Trophoblast cell (in vitro differentiated cells and primary cell): ENCODE results near the gene DCAF8L2.

Experiments used
- DNase-seq, 2 donors: peaks; one replicate each; pipeline ENCODE4 v3.0.0-alpha.2; 2016
- H2AFZ ChIP-seq: 2 replicates; pipeline ENCODE4 v1.6.1; 2013; ENCODE audit warnings: low read length, moderate library complexity, mild to moderate bottlenecking; ENCODE audit not compliant: insufficient read depth, poor library complexity
- H2AK5ac ChIP-seq: 2 replicates; pipeline ENCODE4 v1.6.1; 2013; ENCODE audit warnings: mild to moderate bottlenecking, low read length
- H2BK120ac ChIP-seq: 2 replicates; pipeline ENCODE4 v1.6.1; 2013; ENCODE audit warnings: low read length, mild to moderate bottlenecking, moderate library complexity; ENCODE audit not compliant: insufficient read depth, poor library complexity
- H2BK12ac ChIP-seq: 2 replicates; pipeline ENCODE4 v1.6.1; 2013; ENCODE audit warnings: mild to moderate bottlenecking, low read length, moderate library complexity
- H2BK5ac ChIP-seq: 2 replicates; pipeline ENCODE4 v1.6.1; 2013; ENCODE audit warnings: low read length, low read depth, moderate library complexity, mild to moderate bottlenecking; ENCODE audit not compliant: poor library complexity
- H3K14ac ChIP-seq: 2 replicates; pipeline ENCODE4 v1.6.1; 2013; ENCODE audit warnings: mild to moderate bottlenecking, low read length
- H3K18ac ChIP-seq: 2 replicates; pipeline ENCODE4 v1.6.1; 2013; ENCODE audit warnings: mild to moderate bottlenecking, low read length
- H3K23ac ChIP-seq: 2 replicates; pipeline ENCODE4 v1.6.1; 2013; ENCODE audit warnings: low read length
- H3K27ac ChIP-seq: 2 replicates; pipeline ENCODE4 v1.5.1; 2013; ENCODE audit warnings: low read depth, mild to moderate bottlenecking, inconsistent platforms, low read length, moderate library complexity
- H3K27me3 ChIP-seq: 2 replicates; pipeline ENCODE4 v1.6.1; 2013; ENCODE audit warnings: inconsistent platforms, mild to moderate bottlenecking, low read length, moderate library complexity; ENCODE audit not compliant: insufficient read depth
- H3K36me3 ChIP-seq, 2 experiments: 1 replicate in 1 of 2; 2 replicates in 1 of 2; pipeline ENCODE4 v1.6.1; 2013; ENCODE audit warnings: low read length in 2 of 2, mild to moderate bottlenecking in 2 of 2, moderate library complexity in 1 of 2; ENCODE audit not compliant: insufficient read depth in 2 of 2, control insufficient read depth in 1 of 2
- H3K4ac ChIP-seq: 2 replicates; pipeline ENCODE4 v1.6.1; 2013; ENCODE audit warnings: low read depth, mild to moderate bottlenecking, low read length, moderate library complexity
- H3K4me1 ChIP-seq, 2 experiments: 1 replicate in 1 of 2; 2 replicates in 1 of 2; pipeline ENCODE4 v1.6.1; 2013; ENCODE audit warnings: low read length in 2 of 2, mild to moderate bottlenecking in 2 of 2, moderate library complexity in 1 of 2; ENCODE audit not compliant: insufficient read depth in 2 of 2, control insufficient read depth in 1 of 2
- H3K4me2 ChIP-seq: 2 replicates; pipeline ENCODE4 v1.6.1; 2013; ENCODE audit warnings: inconsistent platforms, mild to moderate bottlenecking, low read length, moderate library complexity
- H3K4me3 ChIP-seq: 2 replicates; pipeline ENCODE4 v1.5.1; 2013; ENCODE audit warnings: mild to moderate bottlenecking, low read depth, low read length, inconsistent platforms
- H3K79me1 ChIP-seq: one replicate; pipeline ENCODE4 v1.6.1; 2013; ENCODE audit warnings: low read length
- H3K79me2 ChIP-seq: 2 replicates; pipeline ENCODE4 v1.6.1; 2013; ENCODE audit warnings: low read length, mild to moderate bottlenecking; ENCODE audit not compliant: control insufficient read depth, insufficient read depth, poor library complexity
- H3K9ac ChIP-seq: 2 replicates; pipeline ENCODE4 v1.6.1; 2013; ENCODE audit warnings: mild to moderate bottlenecking, low read length
- H3K9me3 ChIP-seq: 2 replicates; pipeline ENCODE4 v1.6.1; 2013; ENCODE audit warnings: low read depth, mild to moderate bottlenecking, control low read depth, inconsistent platforms, low read length; ENCODE audit not compliant: insufficient read depth
- H4K12ac ChIP-seq: 2 replicates; pipeline ENCODE4 v1.6.1; 2013; ENCODE audit warnings: low read depth, mild to moderate bottlenecking, low read length, moderate library complexity
- H4K8ac ChIP-seq: 2 replicates; pipeline ENCODE4 v1.6.1; 2013; ENCODE audit warnings: low read depth, mild to moderate bottlenecking, low read length, moderate library complexity
- H4K91ac ChIP-seq: one replicate; pipeline ENCODE4 v1.6.1; 2013; ENCODE audit warnings: low read depth, mild to moderate bottlenecking, low read length, moderate library complexity
- WGBS: extraction: QIAGEN DNeasy Blood & Tissue Kit; methylation state at CpG from one replicate; pipeline ENCODE4 v1.1.7; 2013; ENCODE audit warnings: missing lambda C conversion rate; ENCODE audit not compliant: insufficient read length, insufficient coverage; ENCODE audit errors: extremely low coverage; 5-methylcytosine and 5-hydroxymethylcytosine counted together

DCAF8L2 gene

GRCh38 chrX:27555514-27555913, 34.6 kb upstream of the DCAF8L2 start:
- Histone ChIP-seq H4K8ac (no peak overlapping the region), H3K18ac (no peak overlapping the region), H3K27me3 (no peaks in the 10 kb centered on the region), H2AFZ (no peak overlapping the region), H3K9me3 (no peaks in the 10 kb centered on the region), H4K91ac (no peak overlapping the region), H3K4me2 (no peak overlapping the region), H2AK5ac (no peak overlapping the region), H2BK5ac (no peak overlapping the region), H3K4ac (no peak overlapping the region), H3K79me2 (no peaks in the 10 kb centered on the region), H3K79me1 (no peaks in the 10 kb centered on the region), H3K9ac (no peak overlapping the region), H4K12ac (no peak overlapping the region), H3K36me3 (no peaks in the 10 kb centered on the region), H3K23ac (no peak overlapping the region), H3K27ac (no peak overlapping the region), H2BK120ac (no peak overlapping the region), H3K4me1 (no peaks in the 10 kb centered on the region), H3K4me3 (no peak overlapping the region), H2BK12ac (no peak overlapping the region), H3K14ac (no peak overlapping the region)
- peak in 1 of 2 donors; percentile 17 for DNase-seq
- no CpG with 5 or more reads among the region's 3 CpGs for WGBS

- Histone ChIP-seq H3K9ac (no peak overlapping the region), H3K79me1 (no peaks in the 10 kb centered on the region), H2AFZ (no peak overlapping the region), H3K23ac (no peak overlapping the region), H4K91ac (no peak overlapping the region), H4K12ac (no peak overlapping the region), H2BK120ac (no peak overlapping the region), H3K27ac (no peak overlapping the region), H3K27me3 (no peaks in the 10 kb centered on the region), H4K8ac (no peak overlapping the region), H3K9me3 (no peaks in the 10 kb centered on the region), H3K4me1 (peaks cover 0 to 4% of the 10 kb centered on the region in 2 experiments), H2BK5ac (no peak overlapping the region), H3K4ac (no peak overlapping the region), H2BK12ac (no peak overlapping the region), H3K79me2 (no peaks in the 10 kb centered on the region), H3K14ac (no peak overlapping the region), H3K4me3 (no peak overlapping the region), H3K4me2 (no peak overlapping the region), H2AK5ac (no peak overlapping the region), H3K36me3 (no peaks in the 10 kb centered on the region), H3K18ac (no peak overlapping the region)
- WGBS, result no CpG with 5 or more reads among the region's 5 CpGs
- no peak for DNase-seq
These were observed 24.2 kb upstream of the DCAF8L2 start for GRCh38 chrX:27565992-27566391.

GRCh38 chrX:27571164-27571563, 19.0 kb upstream of the DCAF8L2 start:
- no peaks in the 10 kb centered on the region for H3K9me3 ChIP-seq
- H3K4me3 ChIP-seq, result no peak overlapping the region
- no peak overlapping the region for H2AFZ ChIP-seq
- no peak overlapping the region for H3K4ac ChIP-seq
- no peaks in the 10 kb centered on the region for H3K36me3 ChIP-seq
- H2BK120ac ChIP-seq, result no peak overlapping the region
- no CpG with 5 or more reads among the region's 2 CpGs for WGBS
- no peaks in the 10 kb centered on the region for H3K79me2 ChIP-seq
- no peak for DNase-seq
- H3K18ac ChIP-seq, result no peak overlapping the region
- no peak overlapping the region for H3K27ac ChIP-seq
- H4K91ac ChIP-seq, result no peak overlapping the region
- no peak overlapping the region for H3K14ac ChIP-seq
- H4K8ac ChIP-seq, result no peak overlapping the region
- no peak overlapping the region for H4K12ac ChIP-seq
- H3K79me1 ChIP-seq, result no peaks in the 10 kb centered on the region
- no peak overlapping the region for H3K4me2 ChIP-seq
- H3K23ac ChIP-seq, result no peak overlapping the region
- no peaks in the 10 kb centered on the region for H3K27me3 ChIP-seq
- no peak overlapping the region for H2BK12ac ChIP-seq
- no peak overlapping the region for H3K9ac ChIP-seq
- H3K4me1 ChIP-seq, result no peaks in the 10 kb centered on the region
- H2BK5ac ChIP-seq, result no peak overlapping the region
- no peak overlapping the region for H2AK5ac ChIP-seq

GRCh38 chrX:27575565-27575964, 14.6 kb upstream of the DCAF8L2 start:
- H3K27me3 ChIP-seq, result no peaks in the 10 kb centered on the region
- no peak overlapping the region for H3K14ac ChIP-seq
- no peaks in the 10 kb centered on the region for H3K79me2 ChIP-seq
- H3K9ac ChIP-seq, result no peak overlapping the region
- H3K18ac ChIP-seq, result no peak overlapping the region
- no peak overlapping the region for H2BK12ac ChIP-seq
- H3K36me3 ChIP-seq, result no peaks in the 10 kb centered on the region
- H3K4me3 ChIP-seq, result no peak overlapping the region
- H3K79me1 ChIP-seq, result no peaks in the 10 kb centered on the region
- H4K91ac ChIP-seq, result no peak overlapping the region
- no peak overlapping the region for H2AK5ac ChIP-seq
- no peak overlapping the region for H3K23ac ChIP-seq
- no peak overlapping the region for H2BK120ac ChIP-seq
- H3K9me3 ChIP-seq, result no peaks in the 10 kb centered on the region
- no peaks in the 10 kb centered on the region for H3K4me1 ChIP-seq
- no peak overlapping the region for H2AFZ ChIP-seq
- no peak overlapping the region for H3K4me2 ChIP-seq
- no peak overlapping the region for H3K27ac ChIP-seq
- peak in 1 of 2 donors; percentile 19 for DNase-seq
- no peak overlapping the region for H2BK5ac ChIP-seq
- no peak overlapping the region for H3K4ac ChIP-seq
- no peak overlapping the region for H4K12ac ChIP-seq
- no peak overlapping the region for H4K8ac ChIP-seq
